ENCODE measurements around the gene TRPV6.

Gene TRPV6

GRCh38 chr7:142883571-142884285 lies 1.8 kb downstream of the TRPV6 start:
- DNase-seq (ENCODE audit: low read depth) = no peak

GRCh38 chr7:142883145-142883544 lies 2.4 kb downstream of the TRPV6 start:
- no peak for DNase-seq (ENCODE audit: low read depth)

DNA sequence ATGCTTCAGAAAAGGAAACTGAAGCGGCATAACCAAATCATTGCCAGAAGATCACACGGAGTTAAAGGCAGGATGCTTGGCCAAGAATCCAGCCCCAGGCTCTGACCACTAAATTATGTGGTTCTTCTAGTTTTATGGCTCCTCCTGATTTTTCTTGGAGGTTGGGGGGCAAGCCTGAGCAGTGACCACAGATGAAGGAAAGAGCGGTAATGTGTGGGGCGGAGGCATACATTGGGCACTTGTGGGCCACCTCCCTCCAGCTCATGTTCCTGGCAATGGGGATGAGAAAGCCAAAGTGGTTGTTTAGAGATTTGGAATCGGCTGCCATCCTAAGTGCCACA lies 3.2 kb downstream of the TRPV6 start:
- no peak for DNase-seq (ENCODE audit: low read depth)

DNA sequence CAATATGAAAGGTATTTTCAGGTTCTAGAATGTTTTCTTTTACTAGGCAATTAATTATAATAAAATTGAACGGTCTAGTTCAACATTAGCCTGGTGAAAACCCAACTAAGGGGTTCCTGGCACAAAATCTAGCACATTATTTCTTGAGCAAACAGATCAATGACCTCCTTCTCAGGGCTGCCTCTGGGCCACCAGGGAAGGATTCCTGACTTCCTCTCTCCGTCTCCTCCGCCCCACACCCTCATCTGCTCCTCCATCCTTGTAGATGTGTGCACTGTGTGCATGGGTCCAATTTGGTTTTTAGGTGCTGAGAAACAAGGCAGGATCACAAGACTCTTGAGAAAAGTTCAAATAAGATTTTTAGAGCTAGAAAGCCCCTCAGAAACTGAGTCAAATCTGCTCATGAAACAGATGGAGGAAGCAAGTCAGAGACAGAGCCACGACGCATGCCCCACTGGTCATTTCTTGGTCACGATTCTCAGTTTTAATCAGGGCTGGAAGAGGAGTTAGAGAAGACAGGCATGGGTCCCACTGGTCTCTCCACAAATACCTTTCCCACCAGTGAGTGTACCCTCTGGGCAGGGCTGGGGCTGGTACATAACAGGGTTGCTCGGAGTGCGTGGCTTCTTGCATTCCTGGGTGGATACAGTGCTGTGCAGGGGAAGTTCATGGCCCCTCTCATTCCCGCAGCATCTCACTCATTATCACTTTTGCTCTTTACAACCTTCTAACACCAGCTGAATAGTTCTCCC lies 3.8 kb downstream of the TRPV6 start:
- DNase-seq (ENCODE audit: low read depth) = no peak

- no peak for DNase-seq (ENCODE audit: low read depth)
Observed at GRCh38 chr7:142880876-142881505, 4.6 kb downstream of the TRPV6 start.

- DNase-seq (ENCODE audit: low read depth) = no peak
Observed at GRCh38 chr7:142879060-142879459, 6.5 kb downstream of the TRPV6 start.

- DNase-seq (ENCODE audit: low read depth) = no peak
Observed at GRCh38 chr7:142878315-142878714, 7.2 kb downstream of the TRPV6 start.

DNA sequence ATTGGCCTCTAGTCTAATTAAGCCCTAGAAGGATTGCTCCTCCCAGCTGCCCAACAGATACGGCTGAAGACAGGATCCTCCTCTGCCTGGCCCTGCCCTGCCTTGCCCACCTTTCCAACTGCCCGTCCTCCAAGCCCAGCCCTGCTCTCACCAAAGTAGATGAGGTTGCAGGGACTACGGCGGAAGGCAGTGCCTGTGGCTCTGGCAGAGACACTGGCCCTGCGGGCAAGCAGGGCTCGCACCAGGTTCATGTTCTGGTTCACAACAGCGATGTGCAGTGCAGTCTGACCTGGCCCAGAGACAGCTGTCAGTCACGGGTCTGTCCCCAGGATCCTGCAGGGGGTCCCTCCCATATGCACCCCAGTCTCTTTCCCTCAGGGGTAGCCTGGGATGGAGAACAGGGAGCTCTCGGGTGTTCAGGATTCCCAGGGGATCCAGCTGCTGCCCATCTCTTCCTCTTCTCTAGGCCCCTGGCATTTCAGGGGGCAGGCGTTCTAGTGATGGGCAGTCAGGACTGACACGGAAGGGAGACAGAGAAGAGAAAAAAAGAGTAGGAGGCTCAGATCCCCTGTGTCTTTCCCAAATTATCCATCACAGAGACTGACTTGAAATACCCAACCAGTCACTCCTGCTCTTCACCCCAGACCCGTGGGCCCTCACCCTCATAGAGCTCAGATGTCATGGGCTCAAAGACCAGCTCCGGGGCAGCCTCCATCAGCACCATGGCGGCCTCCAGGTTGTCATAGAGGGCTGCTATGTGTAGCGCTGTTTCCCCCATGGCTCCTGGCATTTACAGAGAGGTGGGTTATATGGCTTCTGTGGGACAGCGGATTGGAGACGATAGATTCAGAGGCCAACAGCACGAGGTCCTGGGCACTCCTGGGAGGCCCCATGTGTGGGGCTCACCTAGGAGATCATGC lies 8.3 kb downstream of the TRPV6 start:
- DNase-seq (ENCODE audit: low read depth) = no peak

- DNase-seq (ENCODE audit: low read depth) = no peak
Observed at GRCh38 chr7:142876236-142876960, 9.1 kb downstream of the TRPV6 start.

GRCh38 chr7:142875456-142875855 lies 10.1 kb downstream of the TRPV6 start:
- no peak for DNase-seq (ENCODE audit: low read depth)

- no peak for DNase-seq (ENCODE audit: low read depth)
Observed at GRCh38 chr7:142874837-142875236, 10.7 kb downstream of the TRPV6 start.

GRCh38 chr7:142874409-142874808 lies 11.1 kb downstream of the TRPV6 start:
- no peak for DNase-seq (ENCODE audit: low read depth)

DNA sequence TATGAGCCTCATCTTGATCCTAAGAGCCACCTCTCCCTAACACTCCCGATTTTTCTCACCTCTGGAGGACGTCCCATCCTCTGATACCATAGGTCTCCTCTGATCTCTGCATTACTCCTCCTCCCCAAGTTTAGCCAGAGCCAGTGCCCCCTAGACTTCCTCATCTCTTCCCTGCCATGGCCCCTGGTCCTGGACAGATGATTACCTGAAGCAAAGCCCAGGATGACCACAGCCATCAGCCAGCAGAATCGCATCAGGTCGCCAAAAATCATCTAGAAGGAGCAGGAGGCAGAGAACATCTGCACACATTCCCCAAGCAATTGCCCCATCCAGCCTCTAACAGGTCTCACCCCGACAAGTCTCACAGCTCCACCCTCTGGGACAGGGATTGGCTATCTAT lies 11.7 kb downstream of the TRPV6 start:
- no peak for DNase-seq (ENCODE audit: low read depth)

- no peak for DNase-seq (ENCODE audit: low read depth)
Observed at GRCh38 chr7:142873281-142873784, 12.2 kb downstream of the TRPV6 start.

- no peak for DNase-seq (ENCODE audit: low read depth)
Observed at GRCh38 chr7:142872106-142872675, 13.4 kb downstream of the TRPV6 start.

- no peak for DNase-seq (ENCODE audit: low read depth)
Observed at GRCh38 chr7:142871260-142872105, 14.1 kb downstream of the TRPV6 start.

- no peak for DNase-seq (ENCODE audit: low read depth)
Observed at GRCh38 chr7:142870566-142871259, 14.8 kb downstream of the TRPV6 start.

DNA sequence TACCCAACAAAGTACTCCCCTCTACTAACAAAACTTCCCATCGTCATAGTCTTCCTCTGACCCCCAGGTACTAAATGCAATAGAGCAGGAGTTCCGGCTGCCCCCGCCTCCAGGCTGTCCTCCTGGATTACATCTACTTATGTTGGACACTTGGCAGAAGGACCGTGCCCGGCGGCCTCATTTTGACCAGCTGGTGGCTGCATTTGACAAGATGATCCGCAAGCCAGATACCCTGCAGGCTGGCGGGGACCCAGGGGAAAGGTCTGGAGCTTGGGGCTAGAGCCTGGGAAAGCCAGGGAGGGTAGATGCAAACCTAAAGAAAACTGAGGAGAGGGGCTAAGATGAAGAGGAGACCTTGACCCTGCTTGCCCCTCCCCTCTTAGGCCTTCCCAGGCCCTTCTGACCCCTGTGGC lies 15.4 kb downstream of the TRPV6 start:
- no peak for DNase-seq (ENCODE audit: low read depth)

DNA sequence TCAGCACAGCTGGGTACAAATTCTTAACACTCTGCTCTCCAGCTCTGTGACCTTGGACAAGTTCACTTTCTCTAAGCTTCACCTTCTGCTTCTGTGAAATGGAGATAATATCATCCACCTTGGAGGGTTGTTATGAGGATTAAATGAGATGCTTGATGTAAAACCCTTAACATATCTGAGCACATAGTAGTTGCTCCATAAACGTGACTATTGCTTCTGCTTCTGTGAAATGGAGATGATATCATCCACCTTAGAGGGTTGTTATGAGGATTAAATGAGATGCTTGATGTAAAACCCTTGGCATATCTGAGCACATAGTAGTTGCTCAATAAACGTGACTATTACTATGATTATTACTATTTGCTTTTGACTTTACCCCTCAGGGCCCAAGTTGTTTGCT lies 16.1 kb downstream of the TRPV6 start:
- DNase-seq (ENCODE audit: low read depth) = no peak
